PFSK-1 (cell line): ENCODE results near the gene PET100.

Experiments
- FOXP2 ChIP-seq: optimal IDR thresholded peaks from 2 replicates; pipeline ENCODE3; 2011; ENCODE audit warnings: borderline replicate concordance, control low read depth, inconsistent platforms; ENCODE audit not compliant: insufficient read depth; ENCODE audit errors: extremely low read length, extremely low read depth
- POLR2AphosphoS5 ChIP-seq: IDR thresholded peaks from 2 replicates; pipeline ENCODE4 v1.6.1; 2012; ENCODE audit warnings: low read depth, mild to moderate bottlenecking, control low read depth, low read length, moderate library complexity
- SIN3A ChIP-seq: IDR thresholded peaks from 2 replicates; pipeline ENCODE4 v1.6.1; 2012; ENCODE audit warnings: mild to moderate bottlenecking, low read length, moderate library complexity, borderline replicate concordance; ENCODE audit not compliant: insufficient read depth
- TAF1 ChIP-seq: IDR thresholded peaks from 2 replicates; pipeline ENCODE4 v1.6.1; 2012; ENCODE audit warnings: low read length, control low read depth, borderline replicate concordance; ENCODE audit not compliant: insufficient read depth
- TF ChIP-seq, protein P1 (sequence below), 2 experiments: IDR thresholded peaks; 2 replicates each; pipeline versions ENCODE4 v1.6.1 to v1.8.0; 2011 to 2012; ENCODE audit warnings: low read depth in 2 of 2, low read length in 2 of 2, control low read depth in 1 of 2, inconsistent platforms in 1 of 2, mild to moderate bottlenecking in 1 of 2, moderate library complexity in 1 of 2; ENCODE audit not compliant: insufficient read depth in 1 of 2

DNA sequence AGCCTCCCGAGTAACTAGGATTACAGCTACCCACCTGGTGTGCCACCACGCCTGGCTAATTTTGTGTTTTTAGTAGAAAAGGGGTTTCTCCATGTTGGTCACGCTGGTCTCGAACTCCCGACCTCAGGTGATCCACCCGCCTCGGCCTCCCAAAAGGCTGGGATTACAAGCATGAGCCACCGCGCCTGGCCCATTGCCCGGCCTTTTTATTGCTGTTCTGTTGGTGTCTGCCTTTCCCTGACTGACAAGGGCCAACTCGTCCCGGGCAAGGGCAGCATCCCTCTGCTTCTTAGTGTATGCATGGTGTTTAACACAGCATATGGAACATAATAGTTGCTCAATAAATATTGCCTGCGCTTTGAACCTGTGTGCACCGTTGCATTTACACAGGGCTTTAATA, 33.1 kb downstream of the PET100 start:
- TF ChIP-seq POLR2AphosphoS5 (no peak), SIN3A (no peak), TAF1 (no peak), FOXP2 (no peak)
- TF ChIP-seq, protein P1, sequence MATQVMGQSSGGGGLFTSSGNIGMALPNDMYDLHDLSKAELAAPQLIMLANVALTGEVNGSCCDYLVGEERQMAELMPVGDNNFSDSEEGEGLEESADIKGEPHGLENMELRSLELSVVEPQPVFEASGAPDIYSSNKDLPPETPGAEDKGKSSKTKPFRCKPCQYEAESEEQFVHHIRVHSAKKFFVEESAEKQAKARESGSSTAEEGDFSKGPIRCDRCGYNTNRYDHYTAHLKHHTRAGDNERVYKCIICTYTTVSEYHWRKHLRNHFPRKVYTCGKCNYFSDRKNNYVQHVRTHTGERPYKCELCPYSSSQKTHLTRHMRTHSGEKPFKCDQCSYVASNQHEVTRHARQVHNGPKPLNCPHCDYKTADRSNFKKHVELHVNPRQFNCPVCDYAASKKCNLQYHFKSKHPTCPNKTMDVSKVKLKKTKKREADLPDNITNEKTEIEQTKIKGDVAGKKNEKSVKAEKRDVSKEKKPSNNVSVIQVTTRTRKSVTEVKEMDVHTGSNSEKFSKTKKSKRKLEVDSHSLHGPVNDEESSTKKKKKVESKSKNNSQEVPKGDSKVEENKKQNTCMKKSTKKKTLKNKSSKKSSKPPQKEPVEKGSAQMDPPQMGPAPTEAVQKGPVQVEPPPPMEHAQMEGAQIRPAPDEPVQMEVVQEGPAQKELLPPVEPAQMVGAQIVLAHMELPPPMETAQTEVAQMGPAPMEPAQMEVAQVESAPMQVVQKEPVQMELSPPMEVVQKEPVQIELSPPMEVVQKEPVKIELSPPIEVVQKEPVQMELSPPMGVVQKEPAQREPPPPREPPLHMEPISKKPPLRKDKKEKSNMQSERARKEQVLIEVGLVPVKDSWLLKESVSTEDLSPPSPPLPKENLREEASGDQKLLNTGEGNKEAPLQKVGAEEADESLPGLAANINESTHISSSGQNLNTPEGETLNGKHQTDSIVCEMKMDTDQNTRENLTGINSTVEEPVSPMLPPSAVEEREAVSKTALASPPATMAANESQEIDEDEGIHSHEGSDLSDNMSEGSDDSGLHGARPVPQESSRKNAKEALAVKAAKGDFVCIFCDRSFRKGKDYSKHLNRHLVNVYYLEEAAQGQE (IDR thresholded peaks at IDR 0.05; ENCODE audit: insufficient read depth in 1 of 2, low read depth in 2 of 2, low read length in 2 of 2) = no peak
